PFSK-1 (cell line): Measurements from ENCODE around the gene SH3TC1.

ENCODE experiments used
- FOXP2 ChIP-seq: optimal IDR thresholded peaks from 2 replicates; pipeline ENCODE3; 2011; ENCODE audit warnings: borderline replicate concordance, control low read depth, inconsistent platforms; ENCODE audit not compliant: insufficient read depth; ENCODE audit errors: extremely low read length, extremely low read depth
- POLR2AphosphoS5 ChIP-seq: IDR thresholded peaks from 2 replicates; pipeline ENCODE4 v1.6.1; 2012; ENCODE audit warnings: low read depth, mild to moderate bottlenecking, control low read depth, low read length, moderate library complexity
- SIN3A ChIP-seq: IDR thresholded peaks from 2 replicates; pipeline ENCODE4 v1.6.1; 2012; ENCODE audit warnings: mild to moderate bottlenecking, low read length, moderate library complexity, borderline replicate concordance; ENCODE audit not compliant: insufficient read depth
- TAF1 ChIP-seq: IDR thresholded peaks from 2 replicates; pipeline ENCODE4 v1.6.1; 2012; ENCODE audit warnings: low read length, control low read depth, borderline replicate concordance; ENCODE audit not compliant: insufficient read depth
- TF ChIP-seq, protein P1 (sequence below), 2 experiments: IDR thresholded peaks; 2 replicates each; pipeline versions ENCODE4 v1.6.1 to v1.8.0; 2011 to 2012; ENCODE audit warnings: low read depth in 2 of 2, low read length in 2 of 2, control low read depth in 1 of 2, inconsistent platforms in 1 of 2, mild to moderate bottlenecking in 1 of 2, moderate library complexity in 1 of 2; ENCODE audit not compliant: insufficient read depth in 1 of 2

Gene SH3TC1

DNA sequence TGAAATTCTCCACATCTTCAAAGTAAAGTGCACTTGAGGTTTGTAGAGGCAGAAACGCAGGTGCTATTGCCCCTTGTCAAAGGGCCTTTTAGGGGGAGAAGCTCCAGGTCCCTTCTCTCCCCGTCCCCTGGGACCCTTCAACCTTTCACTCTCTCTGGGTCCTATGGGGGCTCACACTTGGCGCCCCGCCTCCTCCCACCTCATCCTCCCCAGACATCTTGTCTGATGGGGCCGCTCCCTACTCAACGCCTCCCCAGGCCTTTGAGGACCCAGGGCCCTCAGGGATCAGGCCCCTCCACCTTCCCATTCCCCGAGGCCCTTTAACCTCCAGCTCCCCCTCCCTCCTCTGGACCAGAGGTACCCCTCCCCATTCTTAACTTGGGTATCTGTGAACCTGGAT lies 69.1 kb downstream of the SH3TC1 start:
- TF ChIP-seq, protein P1, sequence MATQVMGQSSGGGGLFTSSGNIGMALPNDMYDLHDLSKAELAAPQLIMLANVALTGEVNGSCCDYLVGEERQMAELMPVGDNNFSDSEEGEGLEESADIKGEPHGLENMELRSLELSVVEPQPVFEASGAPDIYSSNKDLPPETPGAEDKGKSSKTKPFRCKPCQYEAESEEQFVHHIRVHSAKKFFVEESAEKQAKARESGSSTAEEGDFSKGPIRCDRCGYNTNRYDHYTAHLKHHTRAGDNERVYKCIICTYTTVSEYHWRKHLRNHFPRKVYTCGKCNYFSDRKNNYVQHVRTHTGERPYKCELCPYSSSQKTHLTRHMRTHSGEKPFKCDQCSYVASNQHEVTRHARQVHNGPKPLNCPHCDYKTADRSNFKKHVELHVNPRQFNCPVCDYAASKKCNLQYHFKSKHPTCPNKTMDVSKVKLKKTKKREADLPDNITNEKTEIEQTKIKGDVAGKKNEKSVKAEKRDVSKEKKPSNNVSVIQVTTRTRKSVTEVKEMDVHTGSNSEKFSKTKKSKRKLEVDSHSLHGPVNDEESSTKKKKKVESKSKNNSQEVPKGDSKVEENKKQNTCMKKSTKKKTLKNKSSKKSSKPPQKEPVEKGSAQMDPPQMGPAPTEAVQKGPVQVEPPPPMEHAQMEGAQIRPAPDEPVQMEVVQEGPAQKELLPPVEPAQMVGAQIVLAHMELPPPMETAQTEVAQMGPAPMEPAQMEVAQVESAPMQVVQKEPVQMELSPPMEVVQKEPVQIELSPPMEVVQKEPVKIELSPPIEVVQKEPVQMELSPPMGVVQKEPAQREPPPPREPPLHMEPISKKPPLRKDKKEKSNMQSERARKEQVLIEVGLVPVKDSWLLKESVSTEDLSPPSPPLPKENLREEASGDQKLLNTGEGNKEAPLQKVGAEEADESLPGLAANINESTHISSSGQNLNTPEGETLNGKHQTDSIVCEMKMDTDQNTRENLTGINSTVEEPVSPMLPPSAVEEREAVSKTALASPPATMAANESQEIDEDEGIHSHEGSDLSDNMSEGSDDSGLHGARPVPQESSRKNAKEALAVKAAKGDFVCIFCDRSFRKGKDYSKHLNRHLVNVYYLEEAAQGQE (IDR thresholded peaks at IDR 0.05; ENCODE audit: insufficient read depth in 1 of 2, low read depth in 2 of 2, low read length in 2 of 2), result no peak
- no peak for TF ChIP-seq POLR2AphosphoS5
- TF ChIP-seq SIN3A, result no peak
- no peak for TF ChIP-seq FOXP2
- no peak for TF ChIP-seq TAF1

DNA sequence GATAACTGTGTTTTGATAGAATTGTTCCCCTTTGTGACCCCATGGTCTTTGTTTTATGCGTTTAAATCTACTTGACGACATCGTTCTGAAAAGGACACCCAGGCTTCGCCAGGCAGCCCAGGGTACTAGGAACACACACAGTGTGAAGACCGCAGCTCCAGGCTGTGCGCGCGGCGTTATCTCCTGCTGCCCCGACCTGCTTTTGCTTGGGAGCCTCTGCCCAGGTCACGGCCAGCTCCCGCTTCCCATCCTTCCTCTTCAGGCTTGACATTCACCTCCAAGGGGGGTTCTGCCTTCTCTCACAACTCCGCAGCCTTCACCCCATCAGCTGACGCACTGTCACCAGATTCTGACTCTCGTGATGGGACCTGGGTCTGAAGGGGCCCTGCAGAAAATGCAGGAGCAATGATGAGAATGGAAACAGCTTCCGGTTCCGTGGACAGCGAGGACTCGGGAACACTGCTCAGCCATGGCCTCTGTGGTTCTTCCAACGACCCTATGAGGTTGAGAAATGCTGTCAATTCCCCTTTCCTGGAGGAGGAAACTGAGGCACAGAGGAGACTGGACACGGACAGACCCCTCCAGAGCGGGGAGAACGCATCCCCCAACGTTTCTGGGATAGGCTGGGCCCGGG lies 69.9 kb downstream of the SH3TC1 start:
- TF ChIP-seq POLR2AphosphoS5, result no peak
- TF ChIP-seq SIN3A, result no peak
- TF ChIP-seq TAF1, result no peak
- TF ChIP-seq FOXP2, result no peak
- TF ChIP-seq, protein P1 (IDR thresholded peaks at IDR 0.05; ENCODE audit: insufficient read depth in 1 of 2, low read depth in 2 of 2, low read length in 2 of 2), result no peak

DNA sequence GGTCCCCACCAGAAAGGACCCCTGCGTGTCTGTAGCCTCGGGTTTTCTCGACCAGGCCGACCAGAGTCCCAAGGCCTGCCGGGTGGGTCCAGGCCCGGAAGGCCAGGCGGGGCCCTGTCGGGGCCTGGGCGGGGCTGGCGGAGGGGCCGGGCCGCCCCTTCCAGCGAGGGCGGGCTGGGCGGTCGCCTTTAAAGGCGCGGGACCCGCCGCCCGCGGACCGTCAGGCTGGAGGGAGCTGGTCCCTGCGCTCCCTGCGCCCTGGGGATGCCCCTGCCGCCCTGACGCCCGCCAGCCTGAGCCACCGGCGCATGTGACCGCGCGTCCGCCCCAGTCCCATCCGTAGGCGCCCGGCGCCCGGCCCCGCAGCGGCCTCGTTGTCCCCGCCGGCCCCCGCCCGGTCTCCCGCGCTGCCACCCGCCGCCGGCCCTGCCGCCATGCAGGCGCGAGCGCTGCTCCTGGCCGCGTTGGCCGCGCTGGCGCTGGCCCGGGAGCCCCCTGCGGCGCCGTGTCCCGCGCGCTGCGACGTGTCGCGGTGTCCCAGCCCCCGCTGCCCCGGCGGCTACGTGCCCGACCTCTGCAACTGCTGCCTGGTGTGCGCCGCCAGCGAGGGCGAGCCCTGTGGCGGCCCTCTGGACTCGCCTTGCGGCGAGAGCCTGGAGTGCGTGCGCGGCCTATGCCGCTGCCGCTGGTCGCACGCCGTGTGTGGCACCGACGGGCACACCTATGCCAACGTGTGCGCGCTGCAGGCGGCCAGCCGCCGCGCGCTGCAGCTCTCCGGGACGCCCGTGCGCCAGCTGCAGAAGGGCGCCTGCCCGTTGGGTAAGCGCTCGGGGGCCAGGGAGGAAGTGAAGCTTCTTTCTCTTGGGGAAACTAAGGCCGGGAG lies 70.7 kb downstream of the SH3TC1 start, which contains the start of gene HTRA3:
HTRA3 (plus strand) TSS at position 220 of the 883 bp plus-strand sequence; CDS start at position 435, 215 bp downstream.
- TF ChIP-seq POLR2AphosphoS5, result no peak
- TF ChIP-seq FOXP2, result no peak
- no peak for TF ChIP-seq TAF1
- no peak for TF ChIP-seq SIN3A
- TF ChIP-seq, protein P1 (IDR thresholded peaks at IDR 0.05; ENCODE audit: insufficient read depth in 1 of 2, low read depth in 2 of 2, low read length in 2 of 2), result no peak

DNA sequence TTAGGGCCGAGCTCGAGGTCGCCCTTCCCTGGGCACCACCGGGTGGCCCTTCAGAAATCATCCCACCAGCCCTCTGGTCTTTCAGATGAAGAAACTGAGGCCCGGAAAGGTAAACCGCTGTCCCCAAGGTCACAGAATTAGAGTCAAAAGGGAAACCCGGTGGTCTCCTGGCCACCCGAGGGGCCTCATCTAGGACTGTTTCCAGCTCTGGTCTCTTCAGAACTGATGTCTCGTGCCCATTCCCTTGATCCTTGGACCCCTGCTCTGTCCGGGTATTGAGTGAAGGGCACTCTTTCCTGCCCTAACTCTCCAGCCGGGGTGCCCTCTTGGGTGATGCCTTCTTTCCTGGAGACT lies 71.3 kb downstream of the SH3TC1 start:
- TF ChIP-seq FOXP2 (no peak), SIN3A (no peak), POLR2AphosphoS5 (no peak), TAF1 (no peak)
- TF ChIP-seq, protein P1 (IDR thresholded peaks at IDR 0.05; ENCODE audit: insufficient read depth in 1 of 2, low read depth in 2 of 2, low read length in 2 of 2), result no peak
